Parathyroid adenoma (tissue), 2 donors: ENCODE data around the gene PRC1.

Experiments
- H2AFZ ChIP-seq: fragments of 300-600 bp; sonication (generic); one replicate; pipeline ENCODE4 v1.7.0; 2017; ENCODE audit warnings: antibody characterized with exemption, mild to moderate bottlenecking
- H3K27ac ChIP-seq: fragments of 300-600 bp; sonication (generic); one replicate; pipeline ENCODE4 v1.7.0; 2017
- H3K27me3 ChIP-seq: fragments of 300-600 bp; sonication (generic); one replicate; pipeline ENCODE4 v1.7.0; 2017; ENCODE audit warnings: low read length; ENCODE audit not compliant: control insufficient read depth, insufficient read depth
- H3K36me3 ChIP-seq: fragments of 300-600 bp; sonication (generic); one replicate; pipeline ENCODE4 v1.7.0; 2017; ENCODE audit warnings: low read length; ENCODE audit not compliant: control insufficient read depth, insufficient read depth
- H3K4me1 ChIP-seq: fragments of 300-600 bp; sonication (generic); one replicate; pipeline ENCODE4 v1.7.0; 2017; ENCODE audit warnings: control low read depth
- H3K4me2 ChIP-seq: fragments of 300-600 bp; sonication (generic); one replicate; pipeline ENCODE4 v1.7.0; 2017; ENCODE audit warnings: low read length
- H3K4me3 ChIP-seq: fragments of 300-600 bp; sonication (generic); one replicate; pipeline ENCODE4 v1.7.0; 2017; ENCODE audit warnings: low read depth, low read length
- H3K79me2 ChIP-seq: fragments of 300-600 bp; sonication (generic); one replicate; pipeline ENCODE4 v1.7.0; 2017; ENCODE audit warnings: control low read depth
- H3K9ac ChIP-seq: fragments of 300-600 bp; sonication (generic); one replicate; pipeline ENCODE4 v1.7.0; 2017; ENCODE audit warnings: mild to moderate bottlenecking
- H3K9me3 ChIP-seq: fragments of 300-600 bp; sonication (generic); one replicate; pipeline ENCODE4 v1.7.0; 2017; ENCODE audit warnings: low read length; ENCODE audit not compliant: control insufficient read depth
- CTCF ChIP-seq: fragments of 300-600 bp; sonication (generic); IDR thresholded peaks from one replicate; pipeline ENCODE4 v1.7.0; 2017; ENCODE audit warnings: antibody characterized with exemption, mild to moderate bottlenecking
- donor health status: primary hyperparathyroidism.

Gene PRC1

GRCh38 chr15:91032919-91033803 is 38.8 kb upstream of the PRC1 start:
- Histone ChIP-seq H3K4me3 (no peak overlapping the region), H3K9ac (no peak overlapping the region), H3K4me1 (no peaks in the 10 kb centered on the region), H3K79me2 (no peaks in the 10 kb centered on the region), H3K4me2 (no peak overlapping the region), H3K36me3 (no peaks in the 10 kb centered on the region), H3K27me3 (no peaks in the 10 kb centered on the region), H2AFZ (peak overlapping the region; percentile 3), H3K9me3 (no peaks in the 10 kb centered on the region), H3K27ac (no peak overlapping the region)
- TF ChIP-seq CTCF = peak; percentile 57

- Histone ChIP-seq H3K9ac (no peak overlapping the region), H3K9me3 (no peaks in the 10 kb centered on the region), H3K4me2 (no peak overlapping the region), H3K27ac (no peak overlapping the region), H3K27me3 (no peaks in the 10 kb centered on the region), H3K79me2 (no peaks in the 10 kb centered on the region), H3K36me3 (no peaks in the 10 kb centered on the region), H2AFZ (no peak overlapping the region), H3K4me1 (no peaks in the 10 kb centered on the region), H3K4me3 (no peak overlapping the region)
- no peak for TF ChIP-seq CTCF
Observed at GRCh38 chr15:91031796-91032195, 37.5 kb upstream of the PRC1 start.

- Histone ChIP-seq H3K36me3 (no peaks in the 10 kb centered on the region), H3K4me3 (no peak overlapping the region), H2AFZ (no peak overlapping the region), H3K27ac (no peak overlapping the region), H3K9ac (no peak overlapping the region), H3K27me3 (no peaks in the 10 kb centered on the region), H3K9me3 (no peaks in the 10 kb centered on the region), H3K79me2 (no peaks in the 10 kb centered on the region), H3K4me2 (no peak overlapping the region), H3K4me1 (no peaks in the 10 kb centered on the region)
- TF ChIP-seq CTCF = no peak
Observed at GRCh38 chr15:91027677-91028076, 33.3 kb upstream of the PRC1 start.

GRCh38 chr15:91023720-91024119 is 29.4 kb upstream of the PRC1 start:
- no peak overlapping the region for H3K4me2 ChIP-seq
- no peak overlapping the region for H3K4me3 ChIP-seq
- no peak for TF ChIP-seq CTCF
- no peaks in the 10 kb centered on the region for H3K4me1 ChIP-seq
- no peak overlapping the region for H2AFZ ChIP-seq
- H3K27me3 ChIP-seq = no peaks in the 10 kb centered on the region
- H3K9ac ChIP-seq = no peak overlapping the region
- no peak overlapping the region for H3K27ac ChIP-seq
- no peaks in the 10 kb centered on the region for H3K36me3 ChIP-seq
- H3K9me3 ChIP-seq = no peaks in the 10 kb centered on the region
- no peaks in the 10 kb centered on the region for H3K79me2 ChIP-seq

- no peaks in the 10 kb centered on the region for H3K79me2 ChIP-seq
- no peaks in the 10 kb centered on the region for H3K9me3 ChIP-seq
- H2AFZ ChIP-seq = peak overlapping the region; percentile 51
- no peaks in the 10 kb centered on the region for H3K4me1 ChIP-seq
- peak overlapping the region; percentile 68 for H3K4me2 ChIP-seq
- no peak overlapping the region for H3K9ac ChIP-seq
- peak overlapping the region; percentile 22 for H3K27ac ChIP-seq
- no peak for TF ChIP-seq CTCF
- no peaks in the 10 kb centered on the region for H3K27me3 ChIP-seq
- H3K4me3 ChIP-seq = peak overlapping the region; percentile 72
- H3K36me3 ChIP-seq = no peaks in the 10 kb centered on the region
Observed at GRCh38 chr15:91022832-91023129, 28.4 kb upstream of the PRC1 start.
